ENCODE measurements around the gene ATAD3C.

ATAD3C gene

DNA sequence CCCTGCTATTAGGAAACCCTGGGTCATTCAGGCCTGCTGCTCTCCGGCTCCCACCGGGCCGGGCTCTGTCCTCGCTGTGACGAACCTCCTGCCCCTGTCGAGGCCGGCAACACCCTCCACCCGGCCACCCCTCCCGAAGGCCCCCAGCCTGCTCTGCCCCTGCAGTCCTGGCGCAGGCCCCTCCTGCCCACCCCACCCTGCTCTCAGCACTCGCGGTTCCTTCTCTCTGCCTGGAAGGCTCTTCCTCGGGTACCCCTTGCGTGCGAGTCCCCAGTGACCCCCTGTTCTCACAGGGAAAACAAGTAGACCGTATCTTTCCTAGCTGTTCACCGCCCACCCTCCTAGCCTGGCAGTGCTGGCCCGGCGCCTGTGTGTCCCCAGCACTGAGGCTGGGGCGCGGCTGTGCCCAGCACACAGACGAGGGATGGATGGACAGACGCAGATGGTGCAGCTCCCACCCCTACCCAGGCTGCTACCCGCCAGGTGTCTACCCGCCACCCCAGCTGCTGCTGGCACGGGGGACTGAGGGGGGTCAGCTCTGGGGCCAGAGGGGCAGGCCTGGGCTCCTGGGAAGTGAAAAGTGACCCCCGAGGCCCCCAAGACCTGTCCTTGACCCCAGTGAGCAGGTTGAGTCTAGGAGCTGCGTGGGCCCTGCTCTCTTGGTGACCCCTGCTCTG lies 17.1 kb upstream of the ATAD3C start:
- Histone ChIP-seq H3K27me3 (ENCODE audit: insufficient read depth, low read length, poor library complexity) (no peaks in the 10 kb centered on the region), H3K18ac (ENCODE audit: low read length) (peak overlapping the region; percentile 57), H2BK5ac (ENCODE audit: low read length) (peak overlapping the region; percentile 51), H4K5ac (ENCODE audit: low read length) (no peak overlapping the region), H2BK15ac (replicated peaks; ENCODE audit: low read depth) (no peak overlapping the region), H3K4me1 (ENCODE audit: control insufficient read depth, low read depth, low read length) (peaks cover 15% of the 10 kb centered on the region), H3K9ac (ENCODE audit: low read length) (peak overlapping the region; percentile 58), H3K36me3 (ENCODE audit: control insufficient read depth, insufficient read depth, low read length) (no peaks in the 10 kb centered on the region), H3K56ac (ENCODE audit: low read length) (peak overlapping the region; percentile 88), H3K27ac (ENCODE audit: low read depth, low read length) (peak overlapping the region; percentile 97), H2BK120ac (ENCODE audit: low read depth, low read length) (peak overlapping the region; percentile 16), H3K79me2 (ENCODE audit: control insufficient read depth, insufficient read depth, low read length) (peaks cover 16% of the 10 kb centered on the region), H3K4me3 (ENCODE audit: low read length) (no peak overlapping the region), H3K4me2 (ENCODE audit: low read length) (no peak overlapping the region), H3K79me1 (ENCODE audit: low read length) (peaks cover 3% of the 10 kb centered on the region), H3K23ac (ENCODE audit: low read length) (no peak overlapping the region), H2AK5ac (ENCODE audit: low read length) (no peak overlapping the region), H3K4ac (ENCODE audit: low read depth, low read length) (peak overlapping the region; percentile 75), H4K8ac (ENCODE audit: low read depth, low read length) (no peak overlapping the region)
- DNase-seq: no peak
- no CpG with 5 or more reads among the region's 28 CpGs for WGBS (ENCODE audit: extremely low coverage, insufficient coverage, low lambda C conversion rate)

GRCh38 chr1:1432951-1433803 lies 16.3 kb upstream of the ATAD3C start:
- no CpG with 5 or more reads among the region's 34 CpGs for WGBS (ENCODE audit: extremely low coverage, insufficient coverage, low lambda C conversion rate)
- H3K4me3 ChIP-seq (ENCODE audit: low read length): no peak overlapping the region
- peak overlapping the region; percentile 88 for H3K56ac ChIP-seq (ENCODE audit: low read length)
- H3K4me2 ChIP-seq (ENCODE audit: low read length): peak overlapping the region; percentile 13
- H3K4ac ChIP-seq (ENCODE audit: low read depth, low read length): peak overlapping the region; percentile 76
- peak; percentile 88 for DNase-seq
- peak overlapping the region; percentile 88 for H2BK5ac ChIP-seq (ENCODE audit: low read length)
- H4K5ac ChIP-seq (ENCODE audit: low read length): no peak overlapping the region
- H4K8ac ChIP-seq (ENCODE audit: low read depth, low read length): no peak overlapping the region
- peak overlapping the region; percentile 67 for H3K23ac ChIP-seq (ENCODE audit: low read length)
- peaks cover 18% of the 10 kb centered on the region for H3K79me2 ChIP-seq (ENCODE audit: control insufficient read depth, insufficient read depth, low read length)
- no peak overlapping the region for H2BK15ac ChIP-seq (replicated peaks; ENCODE audit: low read depth)
- peak overlapping the region; percentile 78 for H2AK5ac ChIP-seq (ENCODE audit: low read length)
- H3K9ac ChIP-seq (ENCODE audit: low read length): peak overlapping the region; percentile 75
- peak overlapping the region; percentile 97 for H3K27ac ChIP-seq (ENCODE audit: low read depth, low read length)
- H3K36me3 ChIP-seq (ENCODE audit: control insufficient read depth, insufficient read depth, low read length): no peaks in the 10 kb centered on the region
- peaks cover 15% of the 10 kb centered on the region for H3K4me1 ChIP-seq (ENCODE audit: control insufficient read depth, low read depth, low read length)
- H3K27me3 ChIP-seq (ENCODE audit: insufficient read depth, low read length, poor library complexity): no peaks in the 10 kb centered on the region
- H2BK120ac ChIP-seq (ENCODE audit: low read depth, low read length): peak overlapping the region; percentile 21
- H3K79me1 ChIP-seq (ENCODE audit: low read length): peaks cover 3% of the 10 kb centered on the region
- H3K18ac ChIP-seq (ENCODE audit: low read length): peak overlapping the region; percentile 57

- no peaks in the 10 kb centered on the region for H3K36me3 ChIP-seq (ENCODE audit: control insufficient read depth, insufficient read depth, low read length)
- peaks cover 3% of the 10 kb centered on the region for H3K79me1 ChIP-seq (ENCODE audit: low read length)
- DNase-seq: peak; percentile 84
- peak overlapping the region; percentile 76 for H3K4ac ChIP-seq (ENCODE audit: low read depth, low read length)
- H3K27ac ChIP-seq (ENCODE audit: low read depth, low read length): peak overlapping the region; percentile 97
- peak overlapping the region; percentile 78 for H2AK5ac ChIP-seq (ENCODE audit: low read length)
- H3K56ac ChIP-seq (ENCODE audit: low read length): peak overlapping the region; percentile 88
- H3K4me3 ChIP-seq (ENCODE audit: low read length): no peak overlapping the region
- H2BK120ac ChIP-seq (ENCODE audit: low read depth, low read length): peak overlapping the region; percentile 32
- no peak overlapping the region for H4K8ac ChIP-seq (ENCODE audit: low read depth, low read length)
- peak overlapping the region; percentile 32 for H3K18ac ChIP-seq (ENCODE audit: low read length)
- no peaks in the 10 kb centered on the region for H3K27me3 ChIP-seq (ENCODE audit: insufficient read depth, low read length, poor library complexity)
- H4K5ac ChIP-seq (ENCODE audit: low read length): no peak overlapping the region
- H2BK5ac ChIP-seq (ENCODE audit: low read length): peak overlapping the region; percentile 88
- H2BK15ac ChIP-seq (replicated peaks; ENCODE audit: low read depth): no peak overlapping the region
- peak overlapping the region; percentile 67 for H3K23ac ChIP-seq (ENCODE audit: low read length)
- H3K4me2 ChIP-seq (ENCODE audit: low read length): peak overlapping the region; percentile 18
- no CpG with 5 or more reads among the region's 12 CpGs for WGBS (ENCODE audit: extremely low coverage, insufficient coverage, low lambda C conversion rate)
- H3K4me1 ChIP-seq (ENCODE audit: control insufficient read depth, low read depth, low read length): peaks cover 15% of the 10 kb centered on the region
- peak overlapping the region; percentile 75 for H3K9ac ChIP-seq (ENCODE audit: low read length)
- H3K79me2 ChIP-seq (ENCODE audit: control insufficient read depth, insufficient read depth, low read length): peaks cover 19% of the 10 kb centered on the region
These were observed 15.7 kb upstream of the ATAD3C start for GRCh38 chr1:1433804-1434130.

DNA sequence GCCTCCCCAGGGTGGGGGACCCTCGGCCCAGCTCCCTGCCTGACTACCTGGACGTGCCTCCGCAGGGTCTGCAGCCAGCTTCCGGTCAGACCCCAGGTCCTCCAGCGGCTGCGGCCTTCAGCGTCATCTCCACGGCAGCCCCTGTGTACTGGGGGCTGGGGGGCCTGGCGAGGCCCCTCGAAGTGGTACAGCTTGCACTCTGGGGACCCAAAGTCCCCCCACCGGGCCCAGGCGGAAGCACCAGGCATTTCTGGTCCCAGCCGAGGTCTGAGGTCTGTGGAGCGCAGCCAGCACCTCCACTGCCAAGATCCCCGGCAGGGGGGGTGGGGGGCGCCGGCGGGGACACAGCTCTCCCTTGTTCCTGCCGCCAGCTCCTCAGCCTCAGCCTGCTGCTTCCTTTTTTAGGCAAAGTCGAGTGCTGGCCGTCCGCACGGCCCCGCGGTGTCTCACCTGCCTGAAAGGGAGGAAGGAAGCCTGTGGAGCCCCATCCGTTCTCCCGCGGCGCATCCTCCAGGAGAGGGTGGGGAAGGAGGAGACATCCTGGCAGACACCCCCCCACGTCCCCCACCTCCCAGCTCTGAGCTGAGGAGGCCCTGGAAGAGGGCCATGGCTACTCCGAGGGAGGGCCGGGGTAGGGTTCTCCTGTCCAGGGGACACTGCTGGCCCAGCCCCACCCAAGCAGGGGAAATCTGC lies 15.2 kb upstream of the ATAD3C start:
- DNase-seq: peak; percentile 91
- H3K4me3 ChIP-seq (ENCODE audit: low read length): no peak overlapping the region

DNA sequence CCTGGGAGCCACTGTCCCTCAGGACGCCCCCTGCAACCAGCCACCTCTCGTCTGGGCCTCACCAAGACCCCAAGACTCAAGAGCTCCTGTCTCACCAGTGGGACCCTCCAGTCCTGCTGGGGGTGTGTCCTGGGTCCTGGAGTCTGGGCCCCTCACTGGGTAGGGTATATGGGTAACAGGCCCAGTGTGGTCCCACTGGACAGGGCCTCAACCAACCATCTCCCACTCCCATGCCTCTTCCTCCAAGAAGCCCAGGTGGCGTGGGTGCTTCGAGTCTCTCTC lies 14.7 kb upstream of the ATAD3C start:
- peak overlapping the region; percentile 6 for H2AK5ac ChIP-seq (ENCODE audit: low read length)
- peak overlapping the region; percentile 84 for H3K4ac ChIP-seq (ENCODE audit: low read depth, low read length)
- H3K36me3 ChIP-seq (ENCODE audit: control insufficient read depth, insufficient read depth, low read length): no peaks in the 10 kb centered on the region
- peaks cover 3% of the 10 kb centered on the region for H3K79me1 ChIP-seq (ENCODE audit: low read length)
- no peak overlapping the region for H4K5ac ChIP-seq (ENCODE audit: low read length)
- no peak overlapping the region for H2BK15ac ChIP-seq (replicated peaks; ENCODE audit: low read depth)
- no peak overlapping the region for H3K23ac ChIP-seq (ENCODE audit: low read length)
- H3K4me3 ChIP-seq (ENCODE audit: low read length): no peak overlapping the region
- H3K4me2 ChIP-seq (ENCODE audit: low read length): peak overlapping the region; percentile 75
- H3K4me1 ChIP-seq (ENCODE audit: control insufficient read depth, low read depth, low read length): peaks cover 15% of the 10 kb centered on the region
- H3K56ac ChIP-seq (ENCODE audit: low read length): peak overlapping the region; percentile 88
- no peak overlapping the region for H2BK120ac ChIP-seq (ENCODE audit: low read depth, low read length)
- peak overlapping the region; percentile 32 for H3K18ac ChIP-seq (ENCODE audit: low read length)
- peak overlapping the region; percentile 75 for H3K9ac ChIP-seq (ENCODE audit: low read length)
- H3K27ac ChIP-seq (ENCODE audit: low read depth, low read length): peak overlapping the region; percentile 97
- H3K27me3 ChIP-seq (ENCODE audit: insufficient read depth, low read length, poor library complexity): no peaks in the 10 kb centered on the region
- no peak overlapping the region for H4K8ac ChIP-seq (ENCODE audit: low read depth, low read length)
- no CpG with 5 or more reads among the region's 4 CpGs for WGBS (ENCODE audit: extremely low coverage, insufficient coverage, low lambda C conversion rate)
- no peak for DNase-seq
- peaks cover 19% of the 10 kb centered on the region for H3K79me2 ChIP-seq (ENCODE audit: control insufficient read depth, insufficient read depth, low read length)
- peak overlapping the region; percentile 81 for H2BK5ac ChIP-seq (ENCODE audit: low read length)

More for the DNA sequence above, 15.2 kb upstream of the ATAD3C start:
- Histone ChIP-seq H3K18ac (ENCODE audit: low read length) (peak overlapping the region; percentile 32), H3K79me1 (ENCODE audit: low read length) (peaks cover 3% of the 10 kb centered on the region), H4K8ac (ENCODE audit: low read depth, low read length) (no peak overlapping the region), H3K56ac (ENCODE audit: low read length) (peak overlapping the region; percentile 88), H3K79me2 (ENCODE audit: control insufficient read depth, insufficient read depth, low read length) (peaks cover 19% of the 10 kb centered on the region), H3K27ac (ENCODE audit: low read depth, low read length) (peak overlapping the region; percentile 97), H2AK5ac (ENCODE audit: low read length) (no peak overlapping the region), H4K5ac (ENCODE audit: low read length) (no peak overlapping the region), H3K4ac (ENCODE audit: low read depth, low read length) (peak overlapping the region; percentile 84), H2BK5ac (ENCODE audit: low read length) (peak overlapping the region; percentile 88), H3K36me3 (ENCODE audit: control insufficient read depth, insufficient read depth, low read length) (no peaks in the 10 kb centered on the region), H3K27me3 (ENCODE audit: insufficient read depth, low read length, poor library complexity) (no peaks in the 10 kb centered on the region), H3K4me2 (ENCODE audit: low read length) (peak overlapping the region; percentile 75), H2BK120ac (ENCODE audit: low read depth, low read length) (peak overlapping the region; percentile 32), H3K23ac (ENCODE audit: low read length) (peak overlapping the region; percentile 67), H3K4me1 (ENCODE audit: control insufficient read depth, low read depth, low read length) (peaks cover 15% of the 10 kb centered on the region), H2BK15ac (replicated peaks; ENCODE audit: low read depth) (no peak overlapping the region), H3K9ac (ENCODE audit: low read length) (peak overlapping the region; percentile 75)
- no CpG with 5 or more reads among the region's 32 CpGs for WGBS (ENCODE audit: extremely low coverage, insufficient coverage, low lambda C conversion rate)

All from mesendoderm (in vitro differentiated cells).